ENCODE data around the gene MED9.

Gene MED9

GRCh38 chr17:17492085-17492484, 15.3 kb downstream of the MED9 start:
- no peak for DNase-seq

DNA sequence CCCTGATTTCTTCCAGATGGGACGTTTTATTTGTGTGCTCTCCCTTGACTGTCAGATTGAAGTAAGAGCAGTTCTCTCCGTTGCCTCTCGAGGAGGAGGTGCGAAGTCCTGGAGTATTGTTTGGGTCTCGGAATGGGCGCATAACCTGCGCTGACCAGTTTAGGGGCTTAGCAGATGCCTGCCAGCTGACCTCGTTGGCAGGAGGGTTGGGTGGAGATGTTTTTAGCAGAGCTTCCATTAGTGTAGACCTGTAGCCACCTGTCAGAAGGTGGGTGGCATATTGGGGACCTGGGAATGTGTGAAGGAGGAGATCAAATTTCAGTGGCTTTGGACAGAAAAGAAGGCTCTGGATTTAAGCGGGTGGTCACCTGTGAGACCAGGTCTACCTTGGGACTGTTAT, 15.8 kb downstream of the MED9 start:
- peak in 1 of 3 experiments; percentile 8 for DNase-seq

- peak in 2 of 3 experiments; percentile 21 to 61 for DNase-seq
Measured at GRCh38 chr17:17493249-17493985, 16.6 kb downstream of the MED9 start.

GRCh38 chr17:17493986-17494466, 17.2 kb downstream of the MED9 start:
- peak in 1 of 3 experiments; percentile 54 for DNase-seq

GRCh38 chr17:17494499-17494869, 17.7 kb downstream of the MED9 start:
- DNase-seq, result peak in 2 of 3 experiments; percentile 47 to 55

GRCh38 chr17:17494870-17495535, 18.2 kb downstream of the MED9 start:
- DNase-seq, result peak; percentile 37 to 73 (median 67)

- DNase-seq, result peak; percentile 37 to 79 (median 72)
Measured at GRCh38 chr17:17495536-17496188, 18.9 kb downstream of the MED9 start.

DNA sequence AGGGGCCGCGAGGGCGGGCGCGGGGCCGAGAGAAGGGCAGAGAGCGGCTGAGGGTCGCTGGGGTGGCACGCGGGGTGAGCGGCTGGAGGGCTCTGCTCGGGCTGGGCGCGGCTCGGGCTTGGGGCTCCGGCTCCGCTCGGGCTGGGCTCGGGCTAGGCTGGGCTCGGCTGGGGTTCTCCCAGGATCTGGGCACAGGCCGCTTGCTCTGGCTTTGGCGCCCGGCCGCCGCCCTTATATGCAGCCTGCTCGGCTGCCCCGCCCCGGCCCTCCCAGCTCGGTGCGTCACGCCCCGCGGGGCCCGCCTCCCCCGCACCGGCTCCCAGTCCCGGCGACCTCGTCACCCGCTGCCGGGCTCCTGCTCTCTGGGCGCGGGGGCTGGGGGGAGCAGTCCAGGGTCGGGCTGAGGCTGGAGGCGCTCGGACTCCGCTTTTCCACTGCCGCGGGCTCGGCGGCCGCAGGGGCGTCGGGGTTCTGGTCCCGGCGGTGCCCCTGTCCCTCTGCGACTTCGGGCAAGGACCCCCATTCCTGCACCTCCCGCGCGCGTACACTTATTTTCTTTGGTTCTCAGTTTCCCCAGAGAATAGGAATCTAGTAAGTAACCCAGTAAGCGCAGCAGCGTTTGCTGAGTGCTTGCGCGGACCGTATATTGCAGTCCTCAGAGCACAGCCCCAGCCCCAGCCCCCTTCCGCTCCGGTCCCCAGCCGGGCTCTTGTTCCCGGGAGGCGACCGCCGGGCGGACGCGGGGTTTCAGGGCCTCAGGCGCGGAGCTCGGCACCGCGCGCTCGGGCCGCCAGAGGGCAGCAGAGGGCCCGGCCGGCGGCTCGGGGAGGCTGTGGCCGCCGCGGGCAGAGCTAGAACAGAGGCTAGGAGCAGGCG, 19.6 kb downstream of the MED9 start, which contains the start of gene RASD1:
RASD1 (minus strand) TSS at position 207 of the 876 bp plus-strand sequence. CDS start 214 bp downstream, outside the sequence.
- peak; percentile 68 to 87 (median 86) for DNase-seq

- no peak for DNase-seq
Measured at GRCh38 chr17:17497065-17497844, 20.5 kb downstream of the MED9 start.

- no peak for DNase-seq
Measured at GRCh38 chr17:17497845-17498520, 21.2 kb downstream of the MED9 start.

DNA sequence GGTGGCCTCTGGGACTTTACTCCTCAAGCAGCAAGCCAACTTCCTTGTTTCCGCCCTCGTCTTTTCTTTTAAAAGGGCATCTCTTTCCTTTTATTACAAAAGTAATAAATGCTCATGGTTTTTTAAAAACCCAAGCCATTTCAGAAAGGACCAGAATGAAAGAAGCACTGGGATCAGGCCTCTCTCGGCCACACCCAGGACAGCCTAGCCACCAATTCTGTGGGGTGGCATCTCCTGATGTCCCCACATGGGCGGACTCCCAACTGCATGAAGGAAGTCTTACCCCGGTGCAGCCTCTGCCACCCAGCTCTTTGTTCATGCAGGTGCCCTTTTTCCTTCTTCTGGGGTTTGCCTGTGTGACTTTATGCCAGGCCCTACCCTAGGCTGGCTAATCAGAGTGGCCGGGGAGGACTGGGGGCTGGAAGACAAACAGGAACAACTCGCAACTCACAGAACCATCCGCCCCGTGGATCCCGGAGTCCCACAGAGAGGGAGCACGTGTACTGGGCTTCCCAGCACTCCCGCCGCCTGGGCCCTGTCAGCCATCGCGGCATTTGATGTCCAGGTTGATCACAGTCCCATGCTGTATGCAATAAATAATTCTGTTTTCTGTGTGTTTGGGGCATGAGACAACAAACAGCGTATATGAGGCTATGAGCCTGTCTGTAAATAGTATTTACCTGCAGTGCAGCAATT, 22.0 kb downstream of the MED9 start:
- no peak for DNase-seq

DNA sequence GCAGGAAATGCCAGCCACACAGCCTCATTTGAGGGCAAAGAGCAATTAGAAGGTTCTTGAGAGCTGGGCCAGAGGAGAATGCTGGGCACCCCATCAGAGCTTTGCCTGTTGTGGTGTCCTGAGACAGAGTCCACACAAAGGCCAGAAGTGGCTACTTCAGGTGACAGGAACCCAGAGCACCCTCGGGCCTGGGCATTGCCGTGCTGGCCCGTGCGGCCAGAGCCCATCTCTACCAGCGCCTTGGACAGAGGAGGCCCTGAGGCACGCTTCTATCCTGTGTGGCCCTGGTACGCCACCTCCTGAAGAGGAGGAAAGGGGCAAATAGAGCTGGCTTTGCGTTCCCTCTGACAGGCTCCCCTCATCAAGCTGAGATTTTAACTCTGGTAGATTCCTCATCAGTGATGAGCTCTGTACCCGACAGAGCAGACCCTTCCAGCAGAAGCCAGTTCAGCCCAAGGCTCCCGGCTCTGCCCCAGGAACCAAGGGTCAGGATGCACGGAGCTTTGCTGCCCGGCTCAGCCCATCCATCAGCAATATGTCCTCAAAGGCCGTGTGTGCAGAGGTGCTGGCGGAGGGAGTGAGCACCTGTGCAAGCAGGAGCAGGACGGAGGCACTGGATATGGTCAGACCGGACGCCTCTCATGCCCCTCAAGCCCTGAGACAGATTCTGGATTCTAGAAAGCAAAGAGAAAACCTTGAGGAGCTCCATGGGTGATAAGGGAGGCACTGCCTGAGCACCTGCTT, 22.8 kb downstream of the MED9 start:
- DNase-seq, result peak in 1 of 3 experiments; percentile 2

- no peak for DNase-seq
Measured at GRCh38 chr17:17500999-17501605, 24.3 kb downstream of the MED9 start.

- DNase-seq, result no peak
Measured at GRCh38 chr17:17502741-17503565, 26.2 kb downstream of the MED9 start.

DNA sequence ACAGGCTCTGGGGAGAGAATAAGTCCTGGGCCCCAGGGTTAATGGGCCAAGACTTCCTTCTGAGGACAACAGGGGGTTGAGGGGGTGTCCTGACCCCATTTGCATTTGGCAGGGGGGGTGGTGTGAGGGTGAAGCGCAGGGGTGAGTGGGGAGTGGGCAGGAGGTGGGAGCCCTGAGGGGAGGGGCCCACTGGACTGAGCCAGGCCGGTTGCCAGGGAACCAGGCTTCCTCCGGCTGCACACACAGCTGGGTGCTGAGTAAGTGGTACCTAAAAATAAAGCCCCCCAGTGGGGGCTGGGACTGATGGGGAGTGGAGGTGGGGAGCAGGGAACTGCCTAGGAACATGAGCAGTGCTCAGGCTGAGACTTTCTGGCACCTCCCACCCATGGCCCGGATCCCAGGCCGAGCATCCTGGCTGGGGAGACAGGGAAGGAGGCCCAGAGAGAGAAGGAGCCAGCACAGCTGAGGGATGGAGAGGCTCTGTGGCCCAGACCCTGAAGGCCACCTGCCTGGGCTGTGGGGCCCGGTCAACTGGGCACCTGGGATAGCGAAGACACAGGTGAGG, 26.8 kb downstream of the MED9 start:
- DNase-seq, result peak in 2 of 3 experiments; percentile 48 to 68

GRCh38 chr17:17504341-17505140, 27.7 kb downstream of the MED9 start:
- no peak for DNase-seq

DNA sequence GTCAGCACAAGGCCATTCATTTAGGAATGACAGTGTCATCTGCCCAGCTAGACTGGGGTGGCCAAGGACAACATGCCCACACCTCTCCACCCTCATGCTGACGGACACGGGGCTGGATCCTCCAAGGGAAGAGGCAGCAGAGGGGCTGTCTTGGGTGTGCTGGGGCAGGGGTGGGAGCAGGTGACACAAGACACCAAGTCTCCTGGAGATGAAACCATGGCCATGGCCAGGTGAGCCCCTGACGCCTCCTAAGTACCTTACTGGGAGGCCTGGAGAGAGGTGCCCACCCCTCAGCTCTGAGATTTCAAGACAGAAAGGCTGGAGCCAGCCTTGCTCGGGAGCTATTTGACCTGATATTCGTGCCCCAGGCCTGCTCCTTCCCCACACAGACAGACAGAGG, 28.4 kb downstream of the MED9 start:
- no peak for DNase-seq
